Airway epithelial cell (primary cell): ENCODE results near the gene PAX1. TPM values are rescaled to one million over a fixed set of nuclear protein-coding genes. Genes with fewer than 3 reads are reported as not detected.

Experiments
- total RNA-seq: library from RNA; depleted of rRNA; stranded (reverse); fragments of >200 nt; gene quantifications from 2 replicates; pipeline ENCODE4 v1.2.3, GENCODE V29; 2015

The PAX1 gene
- not detected in 2 replicates for total RNA-seq

GRCh38 chr20:21705575-21706260 lies at the start of gene PAX1:
PAX1 (plus strand) TSS chr20:21705664; CDS start chr20:21705713, 49 bp downstream.

Other genes starting within 250 kb of the PAX1 start
- not detected in 2 replicates for gene NKX2-2, start 191.6 kb upstream of the PAX1 start, total RNA-seq